Lower lobe of right lung (tissue), 2 donors: ENCODE data around the gene CLN6. TPM values are rescaled to one million over a fixed set of nuclear protein-coding genes. Genes with fewer than 3 reads are reported as not detected.

ENCODE experiments used
- ATAC-seq, 2 donors: fragments of 200-7000 bp; cut with Tn5 transposase; one replicate each; pipeline ENCODE4 v1.9.1; 2020 to 2022; ENCODE audit warnings: mild to moderate bottlenecking in 2 of 2, moderate library complexity in 2 of 2
- DNase-seq: peaks from one replicate; pipeline ENCODE4 v3.0.0-alpha.2; 2020
- H3K27ac ChIP-seq: fragments of 200-600 bp; one replicate; pipeline ENCODE4 v1.8.0; 2022
- H3K27me3 ChIP-seq: fragments of 200-600 bp; one replicate; pipeline ENCODE4 v1.8.0; 2022; ENCODE audit warnings: low read depth
- H3K36me3 ChIP-seq: fragments of 200-600 bp; one replicate; pipeline ENCODE4 v1.8.0; 2022; ENCODE audit warnings: mild to moderate bottlenecking
- H3K4me1 ChIP-seq: fragments of 200-600 bp; one replicate; pipeline ENCODE4 v1.8.0; 2022
- H3K4me3 ChIP-seq: fragments of 200-600 bp; one replicate; pipeline ENCODE4 v1.8.0; 2022; ENCODE audit warnings: mild to moderate bottlenecking
- H3K9me3 ChIP-seq: fragments of 200-600 bp; one replicate; pipeline ENCODE4 v1.8.0; 2022
- CTCF ChIP-seq: fragments of 200-600 bp; IDR thresholded peaks from one replicate; pipeline ENCODE4 v1.8.0; 2022; ENCODE audit warnings: antibody characterized with exemption, mild to moderate bottlenecking
- intact Hi-C: fragments of 100-400 bp; cut with DNase I; formaldehyde crosslinking; loops from one replicate; pipeline ENCODE4 v1.11.0; 2022
- total RNA-seq: library from RNA; stranded (reverse); fragmentation: NEBNext Ultra II Directional; extraction: Animal tissue kit (Norgen Biotek cat#: 25700); gene quantifications from one replicate; pipeline ENCODE4 v1.2.1, GENCODE V29; 2021
- donor health status: DM: no; HTN: yes; CAD: no; lungs with severe emphysema.

Gene CLN6
- total RNA-seq, 1 donor from 2014 or later, result 37.9 TPM

GRCh38 chr15:68158046-68158628, 71.4 kb downstream of the CLN6 start:
- Histone ChIP-seq H3K9me3 (no peaks in the 10 kb centered on the region), H3K36me3 (peaks cover 65% of the 10 kb centered on the region)
- peak; percentile 19 to 44 for ATAC-seq

GRCh38 chr15:68157074-68157473, 72.5 kb downstream of the CLN6 start:
- TF ChIP-seq CTCF, result no peak
- H3K9me3 ChIP-seq, result no peaks in the 10 kb centered on the region
- H3K27ac ChIP-seq, result no peak overlapping the region
- H3K27me3 ChIP-seq, result no peaks in the 10 kb centered on the region
- H3K4me3 ChIP-seq, result no peak overlapping the region
- no peak for DNase-seq
- no peak for ATAC-seq
- intact Hi-C loops, result no loop called here
- H3K36me3 ChIP-seq, result peaks cover 65% of the 10 kb centered on the region
- peaks cover 23% of the 10 kb centered on the region for H3K4me1 ChIP-seq

More at GRCh38 chr15:68158046-68158628, 71.4 kb downstream of the CLN6 start:
- peaks cover 17% of the 10 kb centered on the region for H3K4me1 ChIP-seq
- no peak for TF ChIP-seq CTCF
- no peak overlapping the region for H3K4me3 ChIP-seq
- H3K27me3 ChIP-seq, result no peaks in the 10 kb centered on the region
- intact Hi-C loops, result no loop called here
- no peak for DNase-seq
- no peak overlapping the region for H3K27ac ChIP-seq

Other genes starting within 250 kb of the CLN6 start
- 73.1 TPM for gene PIAS1, start 175.4 kb downstream of the CLN6 start, total RNA-seq
- gene CALML4, start 24.4 kb downstream of the CLN6 start, total RNA-seq, result 7.3 TPM
- 55.3 TPM for gene FEM1B, start 48.0 kb upstream of the CLN6 start, total RNA-seq
- 2.7 TPM for gene ITGA11, start 202.4 kb upstream of the CLN6 start, total RNA-seq